HG03558 (cell line): ENCODE measurements around the gene UNC13D.
"Not testable (repeated sequence)": the region's sequence is repeated elsewhere in the genome, so short reads cannot be mapped to it uniquely, and the experiment has no call there.

ENCODE experiments used
- ATAC-seq: cut with Tn5 transposase; IDR thresholded peaks from one replicate; pipeline ENCODE4 v1.9.1; 2021; ENCODE audit warnings: moderate number of reproducible peaks; ENCODE audit not compliant: unreplicated experiment; ENCODE audit errors: extremely low read depth

The UNC13D gene

GRCh38 chr17:75778066-75778860 lies 65.9 kb downstream of the UNC13D start:
- not testable (repeated sequence) for ATAC-seq

- ATAC-seq = no peak
These were observed 66.8 kb downstream of the UNC13D start for GRCh38 chr17:75777296-75777922.
